Activated CD8-positive, alpha-beta T cell treated with anti-CD3 and anti-CD28 coated beads for 36 hours (primary cell): ENCODE results near the gene SDK2. TPM values are rescaled to one million over a fixed set of nuclear protein-coding genes. Genes with fewer than 3 reads are reported as not detected.

Experiments used
- ATAC-seq: fragments of 200-7000 bp; cut with Tn5 transposase; one replicate; pipeline ENCODE4 v1.10.0; 2021; ENCODE audit warnings: mild to moderate bottlenecking, moderate library complexity
- CTCF ChIA-PET: fragments of 350-600 bp; sonication (Branson Sonifier 250); formaldehyde crosslinking; loops from one replicate; lab custom pipeline; 2021; ENCODE audit warnings: antibody characterized with exemption; lab: Charles Lee
- POLR2A ChIA-PET: fragments of 350-600 bp; sonication (Branson Sonifier 250); formaldehyde crosslinking; loops from one replicate; lab custom pipeline; 2021; ENCODE audit warnings: antibody characterized with exemption; lab: Charles Lee
- DNase-seq: peaks from one replicate; pipeline ENCODE4 v3.0.0-alpha.2; 2020
- H3K27ac Mint-ChIP-seq: one replicate; pipeline ENCODE4 v1.8.0; 2021; ENCODE audit warnings: mild to moderate bottlenecking, mixed read lengths
- H3K27me3 Mint-ChIP-seq: one replicate; pipeline ENCODE4 v1.8.0; 2021; ENCODE audit warnings: mixed read lengths
- H3K36me3 Mint-ChIP-seq: one replicate; pipeline ENCODE4 v1.8.0; 2021; ENCODE audit warnings: low read depth, mixed read lengths
- H3K4me1 Mint-ChIP-seq: one replicate; pipeline ENCODE4 v1.8.0; 2021; ENCODE audit warnings: low read depth, mixed read lengths
- H3K4me3 Mint-ChIP-seq: one replicate; pipeline ENCODE4 v1.8.0; 2021; ENCODE audit warnings: mild to moderate bottlenecking, moderate library complexity, mixed read lengths
- H3K9me3 Mint-ChIP-seq: one replicate; pipeline ENCODE4 v1.8.0; 2021; ENCODE audit warnings: mixed read lengths
- CTCF ChIP-seq: fragments of 200-600 bp; IDR thresholded peaks from one replicate; pipeline ENCODE4 v1.8.0; 2022; ENCODE audit warnings: antibody characterized with exemption, mild to moderate bottlenecking
- intact Hi-C: fragments of 100-400 bp; cut with micrococcal nuclease; formaldehyde crosslinking; loops from one replicate; pipeline ENCODE4 v1.10.0; 2022
- total RNA-seq, 2 experiments: library from RNA; stranded (reverse); gene quantifications; one replicate each; pipeline ENCODE4 v1.2.3, GENCODE V29; 2021

The SDK2 gene
- total RNA-seq, 2 experiments from 2014 or later, result 3.2 to 3.3 TPM

DNA sequence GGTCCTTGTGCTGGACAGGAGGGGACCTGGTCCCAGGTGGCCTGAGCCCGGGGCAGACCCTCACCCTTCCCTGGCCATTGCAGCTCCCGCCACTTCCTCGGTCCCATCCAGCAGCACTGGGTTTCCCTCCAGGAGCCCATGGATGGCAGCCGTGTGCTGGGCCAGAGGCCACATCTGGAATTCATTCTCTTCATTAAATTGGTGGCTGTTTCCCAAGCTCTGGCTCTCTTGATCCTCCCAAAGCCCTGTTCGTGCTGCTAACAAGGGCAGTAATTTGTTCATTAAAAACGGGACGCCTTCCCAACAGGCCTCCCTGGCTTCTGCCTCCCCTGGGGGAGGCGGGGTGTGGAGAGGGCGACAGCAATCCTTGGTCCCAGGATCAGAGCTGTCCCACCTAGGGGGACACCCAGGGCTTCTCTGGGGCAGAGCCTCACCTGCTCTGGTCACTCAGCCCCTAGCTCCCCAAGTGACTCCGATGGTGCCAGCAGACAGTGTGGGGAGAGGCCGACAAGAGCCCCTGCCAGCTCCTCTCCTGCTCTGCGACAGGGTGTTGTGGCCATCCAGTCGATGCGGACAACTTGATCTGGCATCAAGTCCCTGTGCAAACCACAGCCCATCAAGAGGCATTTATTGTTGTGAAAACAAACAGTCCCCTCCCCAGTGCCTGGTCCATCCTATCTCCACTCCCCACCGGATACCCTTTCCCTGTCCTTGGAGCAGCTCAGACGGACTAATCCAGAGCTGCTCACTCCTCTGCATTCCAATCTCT is 44.0 kb downstream of the SDK2 start:
- H3K27ac Mint-ChIP-seq, result no peak overlapping the region
- no peak for TF ChIP-seq CTCF
- no peaks in the 10 kb centered on the region for H3K36me3 Mint-ChIP-seq
- CTCF ChIA-PET, result interaction anchor here (1.1 kb wide), 1 partner anchor 404 kb away, joined by 3 read pairs; no protein-coding TSS in a partner anchor
- intact Hi-C loops, result no loop called here
- H3K9me3 Mint-ChIP-seq, result no peaks in the 10 kb centered on the region
- ATAC-seq (no peak), DNase-seq (no peak)
- peaks cover 2% of the 10 kb centered on the region for H3K4me1 Mint-ChIP-seq
- H3K27me3 Mint-ChIP-seq, result no peaks in the 10 kb centered on the region
- H3K4me3 Mint-ChIP-seq, result no peak overlapping the region
- POLR2A ChIA-PET, result no interaction called here

GRCh38 chr17:73599599-73599998 is 44.6 kb downstream of the SDK2 start:
- H3K4me3 Mint-ChIP-seq, result no peak overlapping the region
- ATAC-seq (no peak), DNase-seq (no peak)
- H3K4me1 Mint-ChIP-seq, result peaks cover 9% of the 10 kb centered on the region
- CTCF ChIA-PET, result interaction anchor here (1.1 kb wide), 1 partner anchor 405 kb away, joined by 3 read pairs; no protein-coding TSS in a partner anchor
- TF ChIP-seq CTCF, result no peak
- no peaks in the 10 kb centered on the region for H3K36me3 Mint-ChIP-seq
- no peaks in the 10 kb centered on the region for H3K9me3 Mint-ChIP-seq
- H3K27me3 Mint-ChIP-seq, result no peaks in the 10 kb centered on the region
- no peak overlapping the region for H3K27ac Mint-ChIP-seq
- POLR2A ChIA-PET, result no interaction called here
- intact Hi-C loops, result no loop called here

- POLR2A ChIA-PET, result no interaction called here
- H3K4me3 Mint-ChIP-seq, result no peak overlapping the region
- H3K27ac Mint-ChIP-seq, result no peak overlapping the region
- H3K36me3 Mint-ChIP-seq, result no peaks in the 10 kb centered on the region
- intact Hi-C loops, result no loop called here
- H3K4me1 Mint-ChIP-seq, result peaks cover 22% of the 10 kb centered on the region
- TF ChIP-seq CTCF, result no peak
- DNase-seq (no peak), ATAC-seq (no peak)
- no peaks in the 10 kb centered on the region for H3K9me3 Mint-ChIP-seq
- no peaks in the 10 kb centered on the region for H3K27me3 Mint-ChIP-seq
- CTCF ChIA-PET, result no interaction called here
These were observed 46.0 kb downstream of the SDK2 start for GRCh38 chr17:73598212-73598611.

GRCh38 chr17:73595931-73596330 is 48.3 kb downstream of the SDK2 start:
- ChIA-PET CTCF (interaction anchor here (1.2 to 2.0 kb wide), 3 partner anchors 51 to 166 kb away, joined by 3 to 9 read pairs (median 5); no protein-coding TSS in a partner anchor), POLR2A (no interaction called here)
- H3K4me3 Mint-ChIP-seq, result no peak overlapping the region
- no peak for TF ChIP-seq CTCF
- intact Hi-C loops, result no loop called here
- peaks cover 44% of the 10 kb centered on the region for H3K4me1 Mint-ChIP-seq
- H3K27me3 Mint-ChIP-seq, result no peaks in the 10 kb centered on the region
- ATAC-seq (no peak), DNase-seq (no peak)
- no peak overlapping the region for H3K27ac Mint-ChIP-seq
- no peaks in the 10 kb centered on the region for H3K9me3 Mint-ChIP-seq
- no peaks in the 10 kb centered on the region for H3K36me3 Mint-ChIP-seq

- DNase-seq (peak; percentile 73), ATAC-seq (peak; percentile 57)
- Mint-ChIP-seq H3K9me3 (no peaks in the 10 kb centered on the region), H3K36me3 (no peaks in the 10 kb centered on the region), H3K4me3 (no peak overlapping the region), H3K27ac (no peak overlapping the region), H3K4me1 (peaks cover 46% of the 10 kb centered on the region), H3K27me3 (no peaks in the 10 kb centered on the region)
- ChIA-PET POLR2A (no interaction called here), CTCF (interaction anchor here (1.8 to 2.0 kb wide), 2 partner anchors 114 to 165 kb away, joined by 5 to 9 read pairs; no protein-coding TSS in a partner anchor)
- peak; percentile 55 for TF ChIP-seq CTCF
- intact Hi-C loops, result no loop called here
These were observed 48.8 kb downstream of the SDK2 start for GRCh38 chr17:73595479-73595878.
